A673 (cell line): ENCODE measurements around the gene PARP15. TPM values are rescaled to one million over a fixed set of nuclear protein-coding genes. Genes with fewer than 3 reads are reported as not detected.

Experiments
- BruUV-seq: library from RNA; stranded (reverse); fragments of 400-500 nt; replicated peaks from 2 replicates; lab custom pipeline; 2021; lab: Mats Ljungman, UMichigan
- CTCF ChIA-PET: fragments of 300-600 bp; sonication (Branson Sonifier 250); formaldehyde crosslinking; loops from one replicate; lab custom pipeline; 2022; ENCODE audit warnings: antibody characterized with exemption; lab: Charles Lee
- POLR2A ChIA-PET: fragments of 300-600 bp; sonication (Branson Sonifier 250); formaldehyde crosslinking; loops from one replicate; lab custom pipeline; 2022; ENCODE audit warnings: antibody characterized with exemption; ENCODE audit not compliant: low non-redundant PET; lab: Charles Lee
- DNase-seq: peaks from one replicate; pipeline ENCODE4 v3.0.0-alpha.2; 2015; ENCODE audit warnings: low spot score
- H3K27ac ChIP-seq: fragments of 200-600 bp; sonication (generic); 2 replicates; pipeline ENCODE4 v1.5.1; 2016; ENCODE audit warnings: mixed run types, low read depth, mild to moderate bottlenecking, mixed read lengths, antibody characterized with exemption, low read length; ENCODE audit not compliant: poor library complexity, severe bottlenecking
- H3K27me3 ChIP-seq: fragments of 200-600 bp; sonication (generic); replicated peaks from 2 replicates; pipeline ENCODE4 v1.6.1; 2017; ENCODE audit warnings: mixed run types, low read depth, mild to moderate bottlenecking, mixed read lengths, antibody characterized with exemption, low read length; ENCODE audit not compliant: insufficient read depth, poor library complexity
- H3K36me3 ChIP-seq: fragments of 200-600 bp; sonication (generic); 2 replicates; pipeline ENCODE4 v1.6.1; 2016; ENCODE audit warnings: mixed run types, mild to moderate bottlenecking, mixed read lengths, antibody characterized with exemption, low read length; ENCODE audit not compliant: insufficient read depth, poor library complexity, severe bottlenecking
- H3K4me1 ChIP-seq: fragments of 200-600 bp; sonication (generic); 2 replicates; pipeline ENCODE4 v1.6.1; 2017; ENCODE audit warnings: mixed run types, mild to moderate bottlenecking, mixed read lengths, antibody characterized with exemption, low read length; ENCODE audit not compliant: insufficient read depth, poor library complexity, severe bottlenecking
- H3K4me3 ChIP-seq: fragments of 200-600 bp; sonication (generic); 2 replicates; pipeline ENCODE4 v1.5.1; 2016; ENCODE audit warnings: low read depth, mixed run types, mild to moderate bottlenecking, mixed read lengths, low read length; ENCODE audit not compliant: poor library complexity, severe bottlenecking
- H3K9me3 ChIP-seq: fragments of 200-600 bp; sonication (generic); 2 replicates; pipeline ENCODE4 v1.6.1; 2016; ENCODE audit warnings: mixed run types, low read depth, mild to moderate bottlenecking, mixed read lengths, antibody characterized with exemption, low read length; ENCODE audit not compliant: poor library complexity, severe bottlenecking
- CTCF ChIP-seq: fragments of 300-800, 200-600 bp; sonication (generic); conservative IDR thresholded peaks from 2 replicates; pipeline ENCODE4 v1.5.1; 2017; ENCODE audit warnings: low read depth, mild to moderate bottlenecking, antibody characterized with exemption, low read length, moderate library complexity, mixed read lengths
- EZH2 ChIP-seq: fragments of 200-600 bp; sonication (generic); IDR thresholded peaks from 2 replicates; pipeline ENCODE4 v1.6.1; 2017; ENCODE audit warnings: borderline replicate concordance, low read depth, mild to moderate bottlenecking, mixed read lengths, antibody characterized with exemption, low read length; ENCODE audit not compliant: poor library complexity, severe bottlenecking
- intact Hi-C: fragments of 100-400 bp; cut with micrococcal nuclease; formaldehyde crosslinking; loops from one replicate; pipeline ENCODE4 v1.10.0; 2022; ENCODE audit not compliant: unreplicated experiment
- total RNA-seq: library from RNA; stranded (reverse); gene quantifications from 2 replicates; pipeline ENCODE4 v1.2.3, GENCODE V29; 2021

Gene PARP15
- total RNA-seq, 1 experiment from 2014 or later: not detected

- H3K4me1 ChIP-seq: no peaks in the 10 kb centered on the region
- intact Hi-C loops: no loop called here
- POLR2A ChIA-PET: no interaction called here
- TF ChIP-seq EZH2 (no peak), CTCF (no peak)
- no peak overlapping the region for H3K27ac ChIP-seq
- DNase-seq: no peak
- H3K4me3 ChIP-seq: no peak overlapping the region
- no peaks in the 10 kb centered on the region for H3K27me3 ChIP-seq
- peaks cover 17% of the 10 kb centered on the region for H3K9me3 ChIP-seq
- CTCF ChIA-PET: no interaction called here
- no peaks in the 10 kb centered on the region for H3K36me3 ChIP-seq
- no TSS peak for BruUV-seq
Observed at GRCh38 chr3:122586098-122586497, 8.6 kb downstream of the PARP15 start.

GRCh38 chr3:122586773-122587485, 9.5 kb downstream of the PARP15 start:
- TF ChIP-seq CTCF (no peak), EZH2 (no peak)
- POLR2A ChIA-PET: no interaction called here
- intact Hi-C loops: no loop called here
- BruUV-seq: no TSS peak
- no peaks in the 10 kb centered on the region for H3K27me3 ChIP-seq
- CTCF ChIA-PET: no interaction called here
- H3K36me3 ChIP-seq: no peaks in the 10 kb centered on the region
- no peak for DNase-seq
- H3K9me3 ChIP-seq: peaks cover 11% of the 10 kb centered on the region
- H3K4me3 ChIP-seq: no peak overlapping the region
- no peaks in the 10 kb centered on the region for H3K4me1 ChIP-seq
- no peak overlapping the region for H3K27ac ChIP-seq

GRCh38 chr3:122587572-122587971, 10.1 kb downstream of the PARP15 start:
- Histone ChIP-seq H3K27me3 (no peaks in the 10 kb centered on the region), H3K4me3 (no peak overlapping the region), H3K27ac (no peak overlapping the region), H3K36me3 (no peaks in the 10 kb centered on the region), H3K9me3 (peaks cover 4% of the 10 kb centered on the region), H3K4me1 (no peaks in the 10 kb centered on the region)
- CTCF ChIA-PET: no interaction called here
- POLR2A ChIA-PET: no interaction called here
- TF ChIP-seq CTCF (no peak), EZH2 (no peak)
- BruUV-seq: no TSS peak
- intact Hi-C loops: no loop called here
- no peak for DNase-seq
